Measurements from ENCODE around the gene QKI.

- TF ChIP-seq TCF12 (IDR thresholded peaks at IDR 0.05; ENCODE audit: low read depth) (no peak), TEAD4 (IDR thresholded peaks at IDR 0.05) (no peak), USF1 (IDR thresholded peaks at IDR 0.05) (no peak), REST (IDR thresholded peaks at IDR 0.05; ENCODE audit: low read depth) (no peak), EP300 (IDR thresholded peaks at IDR 0.05; ENCODE audit: borderline replicate concordance) (no peak)
Measured at GRCh38 chr6:163607792-163608191, 193.3 kb downstream of the QKI start.
